ENCODE data around the gene TTC9.
A peak's percentile ranks its signal among the peaks of the same experiment; 100 is the strongest.

The TTC9 gene

DNA sequence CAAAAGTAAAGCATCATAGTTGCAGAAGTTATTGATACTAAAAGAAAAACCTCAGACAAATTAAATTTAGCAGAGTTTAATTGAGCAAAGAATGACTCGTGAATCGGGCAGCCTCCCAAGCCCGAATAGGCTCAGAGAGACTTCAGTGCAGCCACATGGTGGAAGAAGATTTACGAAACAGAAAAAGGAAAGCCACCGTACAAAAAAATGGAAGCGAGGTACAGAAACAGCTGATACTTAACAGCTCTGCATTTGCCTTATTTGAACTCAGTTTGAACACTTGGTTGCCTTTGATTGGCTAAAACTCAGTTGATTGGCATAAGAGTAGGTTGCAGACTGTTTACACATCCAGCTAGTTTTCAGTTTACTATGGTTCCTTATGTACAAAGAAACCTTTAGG, 12.9 kb downstream of the TTC9 start:
- H3K36me3 Mint-ChIP-seq, result peaks cover 30 to 37% of the 10 kb centered on the region in 2 donors
- no peak for DNase-seq
- peak overlapping the region in 1 of 2 donors; percentile 80 for H3K4me3 Mint-ChIP-seq
- H3K27ac Mint-ChIP-seq, result peak overlapping the region; percentile 98
- peaks cover 54 to 87% of the 10 kb centered on the region in 2 donors for H3K4me1 Mint-ChIP-seq
- H3K27me3 Mint-ChIP-seq, result no peaks in the 10 kb centered on the region
- peak; percentile 15 for ATAC-seq (replicated peaks)
- H3K9me3 Mint-ChIP-seq, result peaks cover 0 to 3% of the 10 kb centered on the region in 2 donors

- Mint-ChIP-seq H3K27me3 (no peaks in the 10 kb centered on the region), H3K9me3 (peaks cover 0 to 3% of the 10 kb centered on the region in 2 donors), H3K27ac (peak overlapping the region; percentile 98), H3K4me3 (peak overlapping the region; percentile 72 to 80), H3K36me3 (peaks cover 30 to 33% of the 10 kb centered on the region in 2 donors), H3K4me1 (peaks cover 55 to 87% of the 10 kb centered on the region in 2 donors)
- peak; percentile 85 to 90 for ATAC-seq (replicated peaks)
- peak; percentile 62 for DNase-seq
Observed at GRCh38 chr14:70655110-70655826, 13.6 kb downstream of the TTC9 start.

DNA sequence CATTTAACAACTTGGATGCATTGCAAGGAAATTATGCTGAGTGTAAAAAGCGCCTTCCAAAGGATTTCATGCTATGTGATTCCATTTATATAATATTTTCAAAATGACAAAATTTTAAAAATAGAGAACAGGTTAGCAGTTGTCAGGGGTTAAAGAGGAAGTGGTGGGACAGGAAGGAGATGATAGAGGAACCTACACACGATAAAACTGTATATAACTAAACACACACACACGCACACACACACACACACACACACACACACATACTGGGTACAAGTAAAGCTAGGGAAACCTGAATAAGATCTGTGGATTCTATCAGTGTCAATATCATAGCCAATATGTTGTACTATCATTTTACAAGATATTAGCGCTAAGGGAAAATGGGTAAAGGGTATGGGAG, 17.2 kb downstream of the TTC9 start:
- H3K27ac Mint-ChIP-seq, result peak overlapping the region; percentile 88
- peaks cover 0 to 4% of the 10 kb centered on the region in 2 donors for H3K9me3 Mint-ChIP-seq
- H3K36me3 Mint-ChIP-seq, result peaks cover 30 to 38% of the 10 kb centered on the region in 2 donors
- no peaks in the 10 kb centered on the region for H3K27me3 Mint-ChIP-seq
- DNase-seq (no peak), ATAC-seq (replicated peaks) (peak; percentile 45 to 48)
- H3K4me3 Mint-ChIP-seq, result peak overlapping the region; percentile 27 to 43
- H3K4me1 Mint-ChIP-seq, result peaks cover 70 to 93% of the 10 kb centered on the region in 2 donors

DNA sequence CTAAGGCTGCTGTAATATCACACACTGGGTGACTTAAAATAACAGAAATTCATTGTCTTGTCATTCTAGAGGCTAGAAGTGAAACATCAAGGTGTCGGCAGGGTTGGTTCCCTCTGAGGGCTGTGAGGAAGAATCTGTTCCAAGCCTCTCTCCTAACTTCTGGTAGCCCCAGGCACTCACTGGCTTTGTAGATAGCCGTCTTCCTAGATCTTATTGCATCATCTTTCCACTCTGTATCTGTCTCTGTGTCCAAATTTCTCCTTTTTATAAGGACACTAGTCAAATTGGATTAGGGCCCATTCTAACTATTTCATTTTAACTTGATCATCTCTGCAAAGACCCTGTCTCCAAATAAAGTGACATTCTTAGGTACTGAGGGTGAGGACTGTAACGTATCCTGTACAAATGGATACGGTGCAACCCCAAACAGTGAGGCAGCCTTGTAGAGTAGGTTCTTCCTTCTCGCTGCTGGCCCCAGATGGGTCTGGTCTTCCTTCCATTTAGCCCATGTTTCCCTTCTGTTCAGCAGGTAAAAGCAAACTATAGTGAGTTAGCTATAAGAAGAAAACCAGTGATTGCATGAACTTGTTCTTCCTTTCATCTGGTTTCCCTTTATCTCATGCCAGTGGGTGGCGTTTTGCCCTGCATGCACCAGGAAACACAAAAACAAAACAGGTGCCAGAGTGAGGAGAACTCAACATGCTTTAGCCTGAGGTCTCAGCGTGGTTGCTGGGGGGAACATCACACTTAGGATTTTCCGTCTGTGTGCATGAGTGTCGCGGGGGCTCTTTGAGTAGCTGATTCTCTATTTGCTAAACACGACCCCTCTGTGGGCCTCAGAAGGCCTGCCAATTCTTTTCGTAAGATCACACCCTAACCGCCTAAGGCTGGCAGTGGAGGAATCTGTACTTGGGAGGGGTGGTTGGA, 19.5 kb downstream of the TTC9 start:
- DNase-seq, result peak; percentile 37
- peaks cover 0 to 4% of the 10 kb centered on the region in 2 donors for H3K9me3 Mint-ChIP-seq
- H3K27ac Mint-ChIP-seq, result peak overlapping the region; percentile 95
- no peaks in the 10 kb centered on the region for H3K27me3 Mint-ChIP-seq
- peak; percentile 29 to 38 for ATAC-seq (replicated peaks)
- peaks cover 24 to 25% of the 10 kb centered on the region in 2 donors for H3K36me3 Mint-ChIP-seq
- peaks cover 77 to 100% of the 10 kb centered on the region in 2 donors for H3K4me1 Mint-ChIP-seq
- peak overlapping the region; percentile 15 to 47 for H3K4me3 Mint-ChIP-seq

GRCh38 chr14:70662080-70662479, 20.4 kb downstream of the TTC9 start:
- ATAC-seq (replicated peaks) (no peak), DNase-seq (no peak)
- Mint-ChIP-seq H3K9me3 (peaks cover 0 to 4% of the 10 kb centered on the region in 2 donors), H3K4me1 (peaks cover 76 to 100% of the 10 kb centered on the region in 2 donors), H3K36me3 (peaks cover 19 to 24% of the 10 kb centered on the region in 2 donors), H3K4me3 (peak overlapping the region; percentile 15 to 47), H3K27ac (peak overlapping the region; percentile 95), H3K27me3 (no peaks in the 10 kb centered on the region)

- Mint-ChIP-seq H3K9me3 (peaks cover 0 to 1% of the 10 kb centered on the region in 2 donors), H3K36me3 (peaks cover 16 to 25% of the 10 kb centered on the region in 2 donors), H3K4me3 (peak overlapping the region; percentile 37 to 66), H3K27ac (peak overlapping the region; percentile 85), H3K27me3 (no peaks in the 10 kb centered on the region), H3K4me1 (peaks cover 78 to 100% of the 10 kb centered on the region in 2 donors)
- ATAC-seq (replicated peaks) (no peak), DNase-seq (no peak)
Observed at GRCh38 chr14:70662816-70663215, 21.1 kb downstream of the TTC9 start.

GRCh38 chr14:70663707-70664179, 22.0 kb downstream of the TTC9 start:
- H3K9me3 Mint-ChIP-seq, result peaks cover 0 to 3% of the 10 kb centered on the region in 2 donors
- DNase-seq, result peak; percentile 73
- peaks cover 21 to 31% of the 10 kb centered on the region in 2 donors for H3K36me3 Mint-ChIP-seq
- peaks cover 81 to 100% of the 10 kb centered on the region in 2 donors for H3K4me1 Mint-ChIP-seq
- H3K27me3 Mint-ChIP-seq, result no peaks in the 10 kb centered on the region
- H3K27ac Mint-ChIP-seq, result peak overlapping the region; percentile 89
- ATAC-seq (replicated peaks), result peak; percentile 62 to 67
- H3K4me3 Mint-ChIP-seq, result peak overlapping the region; percentile 18 to 32

DNA sequence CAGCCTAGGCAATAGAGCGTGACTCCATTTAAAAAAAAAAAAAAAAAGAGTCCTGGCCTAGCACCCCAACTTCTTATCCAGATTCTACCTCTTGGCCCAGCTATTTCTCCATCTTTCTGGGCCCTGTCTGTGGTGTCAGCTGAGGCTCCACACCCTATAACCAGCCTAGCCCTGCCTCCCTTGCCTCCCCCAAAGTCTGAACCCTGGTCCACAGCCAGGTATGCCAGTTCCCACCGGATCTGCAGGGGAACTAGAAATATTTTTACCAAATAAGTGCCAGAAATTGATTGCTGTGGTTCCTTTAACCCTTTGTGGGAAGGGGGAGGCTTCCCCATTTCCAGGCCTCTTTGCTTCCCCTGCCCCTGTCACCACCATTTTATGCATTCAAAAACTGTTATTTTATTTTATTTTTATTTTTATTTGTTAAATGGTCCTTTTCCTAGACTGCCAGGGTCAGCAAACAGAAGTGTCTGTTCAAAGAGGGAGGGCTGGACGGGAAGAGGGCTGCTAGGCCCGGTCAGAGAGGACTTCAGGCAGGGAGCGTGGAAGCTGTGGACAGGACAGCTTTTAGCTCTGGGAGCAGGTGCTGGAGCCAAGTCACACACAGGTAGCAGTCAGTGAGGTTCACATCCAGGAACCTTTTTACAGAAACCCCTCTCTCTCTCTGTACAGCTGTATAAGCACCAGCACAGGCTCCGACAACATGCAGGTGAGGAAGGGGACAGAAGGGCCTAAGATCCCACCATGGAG, 23.2 kb downstream of the TTC9 start:
- no peak for DNase-seq
- H3K27me3 Mint-ChIP-seq, result no peaks in the 10 kb centered on the region
- H3K27ac Mint-ChIP-seq, result peak overlapping the region; percentile 94
- peaks cover 74 to 97% of the 10 kb centered on the region in 2 donors for H3K4me1 Mint-ChIP-seq
- peaks cover 0 to 3% of the 10 kb centered on the region in 2 donors for H3K9me3 Mint-ChIP-seq
- peak; percentile 11 to 19 for ATAC-seq (replicated peaks)
- peak overlapping the region; percentile 52 to 64 for H3K4me3 Mint-ChIP-seq
- H3K36me3 Mint-ChIP-seq, result peaks cover 18 to 35% of the 10 kb centered on the region in 2 donors

GRCh38 chr14:70665448-70666360, 24.0 kb downstream of the TTC9 start:
- Mint-ChIP-seq H3K36me3 (peaks cover 19 to 40% of the 10 kb centered on the region in 2 donors), H3K27me3 (no peaks in the 10 kb centered on the region), H3K4me3 (peak overlapping the region; percentile 52 to 64), H3K4me1 (peaks cover 69 to 89% of the 10 kb centered on the region in 2 donors), H3K27ac (peak overlapping the region; percentile 94), H3K9me3 (peaks cover 0 to 3% of the 10 kb centered on the region in 2 donors)
- ATAC-seq (replicated peaks) (peak; percentile 66 to 69), DNase-seq (peak; percentile 50)

DNA sequence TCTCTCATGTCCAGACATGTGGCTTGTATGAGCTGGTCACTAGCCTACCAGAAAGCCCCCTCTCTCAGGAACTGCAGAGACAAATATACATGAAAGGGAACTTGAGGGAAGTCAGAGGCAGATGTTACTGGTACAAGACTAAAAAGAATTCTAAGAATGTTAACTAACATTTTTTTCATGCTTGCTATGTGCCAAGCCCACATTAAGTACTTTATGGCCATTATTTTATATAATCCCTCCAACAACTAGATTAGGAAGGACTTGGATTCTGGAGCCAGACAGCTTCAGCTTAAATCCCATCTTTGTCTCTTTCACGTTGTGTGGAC, 24.6 kb downstream of the TTC9 start:
- Mint-ChIP-seq H3K36me3 (peaks cover 25 to 44% of the 10 kb centered on the region in 2 donors), H3K27me3 (no peaks in the 10 kb centered on the region), H3K4me3 (peak overlapping the region; percentile 52 to 64), H3K27ac (peak overlapping the region; percentile 94), H3K9me3 (peaks cover 0 to 3% of the 10 kb centered on the region in 2 donors), H3K4me1 (peaks cover 64 to 89% of the 10 kb centered on the region in 2 donors)
- DNase-seq, result no peak
- ATAC-seq (replicated peaks), result no peak

DNA sequence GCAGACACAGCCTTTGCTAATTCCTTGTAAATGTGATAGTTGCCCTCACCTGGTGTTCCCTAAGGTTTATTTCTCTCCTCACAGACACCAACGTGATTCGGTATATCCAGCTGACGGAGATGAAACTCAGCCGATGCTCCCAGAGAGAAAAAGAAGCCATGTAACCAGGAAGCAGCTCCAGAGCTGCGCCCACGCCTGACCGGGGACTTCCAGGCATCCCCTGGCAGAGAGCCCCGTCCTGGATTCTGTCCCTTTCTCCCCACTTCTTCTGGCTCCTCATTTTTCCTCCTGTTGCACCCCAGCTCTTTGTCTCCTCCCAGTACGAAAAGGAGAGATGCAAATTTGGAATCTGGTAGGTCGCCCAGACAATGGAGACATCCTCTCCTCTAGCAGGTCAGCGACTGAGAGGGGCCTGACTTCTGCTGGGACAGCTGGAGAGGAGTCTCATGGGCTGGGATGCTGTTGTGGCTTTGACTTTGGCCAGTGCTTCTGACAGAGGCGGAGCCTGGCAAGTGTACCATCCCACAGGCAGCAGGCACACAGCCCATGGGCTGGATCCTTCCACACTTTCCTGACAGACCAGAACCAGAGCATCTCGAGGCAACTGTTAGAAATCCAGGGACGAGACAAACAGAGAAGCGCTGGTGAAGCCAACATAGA, 29.4 kb downstream of the TTC9 start:
- peak overlapping the region; percentile 57 for H3K27ac Mint-ChIP-seq
- peaks cover 29 to 42% of the 10 kb centered on the region in 2 donors for H3K4me1 Mint-ChIP-seq
- H3K4me3 Mint-ChIP-seq, result no peak overlapping the region
- DNase-seq (no peak), ATAC-seq (replicated peaks) (no peak)
- H3K36me3 Mint-ChIP-seq, result peaks cover 33 to 62% of the 10 kb centered on the region in 2 donors
- no peaks in the 10 kb centered on the region for H3K27me3 Mint-ChIP-seq
- peaks cover 0 to 2% of the 10 kb centered on the region in 2 donors for H3K9me3 Mint-ChIP-seq
